Vagina (tissue), 2 donors: ENCODE results near the gene ANKRD11.

ENCODE experiments used
- POLR2A ChIP-seq, 2 donors: fragments of 450-650 bp; IDR thresholded peaks; one replicate each; pipeline ENCODE4 v1.6.1; 2017; ENCODE audit warnings: antibody characterized with exemption in 2 of 2, mild to moderate bottlenecking in 2 of 2, moderate library complexity in 2 of 2
- POLR2AphosphoS5 ChIP-seq, 2 donors: sonication (generic); formaldehyde crosslinking; IDR thresholded peaks; one replicate each; pipeline ENCODE4 v1.9.0; 2017; ENCODE audit warnings: antibody characterized with exemption in 2 of 2, mild to moderate bottlenecking in 2 of 2, low read depth in 1 of 2; ENCODE audit not compliant: insufficient read depth in 1 of 2
- TF ChIP-seq, protein P1 (sequence below), 3 experiments: fragments of 450-650 bp in 2 of 3; fragments of 200-600 bp in 1 of 3; sonication (generic) in 1 of 3; IDR thresholded peaks; one replicate each; pipeline ENCODE4 v1.5.1; 2017 to 2019; ENCODE audit warnings: antibody characterized with exemption in 3 of 3, mild to moderate bottlenecking in 2 of 3, moderate library complexity in 2 of 3

DNA sequence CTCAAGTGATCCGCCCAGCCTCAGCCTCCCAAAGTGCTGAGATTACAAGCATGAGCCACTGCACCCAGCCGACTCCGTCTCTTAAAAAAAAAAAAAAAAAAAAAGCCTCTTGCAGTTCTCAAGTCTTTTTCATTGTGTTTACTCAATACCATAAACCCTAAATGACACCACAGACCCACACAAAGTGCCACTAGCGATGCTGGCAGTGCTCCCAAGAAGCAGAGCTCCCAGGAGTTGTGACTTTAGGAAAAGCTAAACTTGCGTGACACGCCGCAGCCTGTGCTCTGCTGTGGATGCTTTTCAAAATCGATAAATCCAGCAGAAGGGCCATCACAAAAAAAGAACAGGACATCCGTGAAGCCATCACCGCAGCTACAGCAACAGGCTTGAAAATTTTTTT, 114.7 kb downstream of the ANKRD11 start:
- TF ChIP-seq, protein P1, sequence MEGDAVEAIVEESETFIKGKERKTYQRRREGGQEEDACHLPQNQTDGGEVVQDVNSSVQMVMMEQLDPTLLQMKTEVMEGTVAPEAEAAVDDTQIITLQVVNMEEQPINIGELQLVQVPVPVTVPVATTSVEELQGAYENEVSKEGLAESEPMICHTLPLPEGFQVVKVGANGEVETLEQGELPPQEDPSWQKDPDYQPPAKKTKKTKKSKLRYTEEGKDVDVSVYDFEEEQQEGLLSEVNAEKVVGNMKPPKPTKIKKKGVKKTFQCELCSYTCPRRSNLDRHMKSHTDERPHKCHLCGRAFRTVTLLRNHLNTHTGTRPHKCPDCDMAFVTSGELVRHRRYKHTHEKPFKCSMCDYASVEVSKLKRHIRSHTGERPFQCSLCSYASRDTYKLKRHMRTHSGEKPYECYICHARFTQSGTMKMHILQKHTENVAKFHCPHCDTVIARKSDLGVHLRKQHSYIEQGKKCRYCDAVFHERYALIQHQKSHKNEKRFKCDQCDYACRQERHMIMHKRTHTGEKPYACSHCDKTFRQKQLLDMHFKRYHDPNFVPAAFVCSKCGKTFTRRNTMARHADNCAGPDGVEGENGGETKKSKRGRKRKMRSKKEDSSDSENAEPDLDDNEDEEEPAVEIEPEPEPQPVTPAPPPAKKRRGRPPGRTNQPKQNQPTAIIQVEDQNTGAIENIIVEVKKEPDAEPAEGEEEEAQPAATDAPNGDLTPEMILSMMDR (IDR thresholded peaks at IDR 0.05) = no peak
- TF ChIP-seq POLR2A (IDR thresholded peaks at IDR 0.05) = no peak
- TF ChIP-seq POLR2AphosphoS5 (IDR thresholded peaks at IDR 0.05; ENCODE audit: insufficient read depth in 1 of 2, low read depth in 1 of 2) = no peak
